IPS DF 6.9 (cell line): ENCODE data around the gene MRPL45.
A peak's percentile ranks its signal among the peaks of the same experiment; 100 is the strongest.

ENCODE experiments used
- DNase-seq: peaks from one replicate; pipeline ENCODE4 v3.0.0-alpha.2; 2013; ENCODE audit warnings: low read depth, low spot score
- H3K27ac ChIP-seq: one replicate; pipeline ENCODE4 v1.5.1; 2013; ENCODE audit warnings: low read length, control low read depth
- H3K27me3 ChIP-seq: 2 replicates; pipeline ENCODE4 v1.6.1; 2013; ENCODE audit warnings: mild to moderate bottlenecking, low read length; ENCODE audit not compliant: control insufficient read depth, insufficient read depth
- H3K36me3 ChIP-seq: 2 replicates; pipeline ENCODE4 v1.6.1; 2013; ENCODE audit warnings: low read length; ENCODE audit not compliant: control insufficient read depth, insufficient read depth
- H3K4me1 ChIP-seq: 2 replicates; pipeline ENCODE4 v1.6.1; 2013; ENCODE audit warnings: low read length; ENCODE audit not compliant: control insufficient read depth, insufficient read depth
- H3K4me3 ChIP-seq: 2 replicates; pipeline ENCODE4 v1.5.1; 2013; ENCODE audit warnings: mild to moderate bottlenecking, low read length
- H3K9me3 ChIP-seq: 2 replicates; pipeline ENCODE4 v1.6.1; 2013; ENCODE audit warnings: low read length, inconsistent platforms; ENCODE audit not compliant: control insufficient read depth, insufficient read depth
- WGBS: extraction: QIAGEN DNeasy Blood & Tissue Kit; methylation state at CpG from one replicate; pipeline ENCODE4 v1.1.7; 2013; ENCODE audit warnings: mixed read lengths, missing lambda C conversion rate; ENCODE audit not compliant: insufficient read length, insufficient coverage; 5-methylcytosine and 5-hydroxymethylcytosine counted together

MRPL45 gene

GRCh38 chr17:38324772-38325171 lies 27.8 kb downstream of the MRPL45 start:
- no peak overlapping the region for H3K4me3 ChIP-seq
- no peak for DNase-seq
- H3K27ac ChIP-seq, result no peak overlapping the region
- no CpG with 5 or more reads among the region's 2 CpGs for WGBS
- no peaks in the 10 kb centered on the region for H3K27me3 ChIP-seq
- H3K9me3 ChIP-seq, result no peaks in the 10 kb centered on the region
- peaks cover 6% of the 10 kb centered on the region; the same call in 1 of the 2 replicates for H3K36me3 ChIP-seq
- H3K4me1 ChIP-seq, result peaks cover 6% of the 10 kb centered on the region

GRCh38 chr17:38325221-38325851 lies 28.4 kb downstream of the MRPL45 start:
- DNase-seq, result no peak
- peaks cover 6% of the 10 kb centered on the region for H3K4me1 ChIP-seq
- WGBS, result no CpG with 5 or more reads among the region's 5 CpGs
- no peak overlapping the region for H3K27ac ChIP-seq
- no peaks in the 10 kb centered on the region for H3K27me3 ChIP-seq
- peaks cover 4% of the 10 kb centered on the region; the same call in 1 of the 2 replicates for H3K36me3 ChIP-seq
- no peaks in the 10 kb centered on the region for H3K9me3 ChIP-seq
- H3K4me3 ChIP-seq, result no peak overlapping the region

- DNase-seq, result no peak
- WGBS, result no CpG with 5 or more reads among the region's 8 CpGs
- Histone ChIP-seq H3K9me3 (no peaks in the 10 kb centered on the region), H3K27ac (no peak overlapping the region), H3K4me3 (no peak overlapping the region), H3K27me3 (no peaks in the 10 kb centered on the region), H3K4me1 (peaks cover 6% of the 10 kb centered on the region), H3K36me3 (no peaks in the 10 kb centered on the region; the same call in 1 of the 2 replicates)
Observed at GRCh38 chr17:38326996-38327792, 30.2 kb downstream of the MRPL45 start.

GRCh38 chr17:38327936-38328335 lies 31.0 kb downstream of the MRPL45 start:
- Histone ChIP-seq H3K9me3 (no peaks in the 10 kb centered on the region), H3K27ac (no peak overlapping the region), H3K4me1 (peaks cover 6% of the 10 kb centered on the region), H3K36me3 (no peaks in the 10 kb centered on the region; the same call in 1 of the 2 replicates), H3K27me3 (no peaks in the 10 kb centered on the region), H3K4me3 (no peak overlapping the region)
- WGBS, result no CpG with 5 or more reads among the region's 1 CpG
- DNase-seq, result no peak

DNA sequence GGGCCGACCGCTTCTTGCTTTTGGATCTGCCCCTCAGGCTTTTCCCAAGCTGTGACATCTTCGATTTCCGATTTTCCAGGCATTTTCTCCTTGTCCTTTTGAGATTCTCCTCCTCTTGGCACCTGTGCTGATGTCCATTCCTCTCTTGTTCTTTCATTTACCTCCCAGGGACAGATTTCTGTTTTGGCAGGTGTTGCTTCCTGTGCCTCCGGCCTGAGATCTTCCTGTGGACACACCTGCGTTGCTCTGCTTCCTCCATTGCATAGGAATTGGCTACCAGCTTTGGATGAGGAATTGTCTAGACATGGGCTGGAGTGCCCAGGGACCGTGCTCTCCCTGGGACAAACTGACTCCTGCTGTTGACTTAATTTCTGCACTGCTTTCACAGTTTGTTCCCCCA lies 31.7 kb downstream of the MRPL45 start:
- no peak overlapping the region for H3K27ac ChIP-seq
- no peaks in the 10 kb centered on the region for H3K36me3 ChIP-seq
- no peaks in the 10 kb centered on the region for H3K27me3 ChIP-seq
- H3K9me3 ChIP-seq, result no peaks in the 10 kb centered on the region
- peaks cover 6% of the 10 kb centered on the region for H3K4me1 ChIP-seq
- DNase-seq, result no peak
- no CpG with 5 or more reads among the region's 7 CpGs for WGBS
- H3K4me3 ChIP-seq, result no peak overlapping the region

DNA sequence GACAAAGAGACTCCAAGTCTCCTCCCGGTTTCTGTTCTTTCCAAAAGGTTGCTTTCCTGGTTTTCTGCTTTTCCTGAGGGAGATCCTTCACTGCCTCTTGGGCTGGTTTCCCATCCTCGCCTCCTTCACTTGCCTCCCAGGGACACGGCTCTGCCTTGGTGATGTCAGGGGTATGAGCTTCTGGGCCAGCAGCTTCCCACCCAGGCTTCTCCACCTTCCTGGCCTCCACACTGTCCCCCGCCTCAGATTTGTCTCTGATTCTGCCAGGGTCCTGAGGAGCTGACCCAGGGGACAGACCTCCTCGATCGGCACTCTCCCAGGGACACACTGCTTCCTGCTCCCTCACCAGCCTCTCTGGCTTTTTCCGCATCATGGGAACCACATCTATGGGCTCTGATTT lies 32.3 kb downstream of the MRPL45 start:
- H3K36me3 ChIP-seq, result no peaks in the 10 kb centered on the region
- H3K4me1 ChIP-seq, result peaks cover 6% of the 10 kb centered on the region
- H3K27me3 ChIP-seq, result no peaks in the 10 kb centered on the region
- WGBS, result no CpG with 5 or more reads among the region's 7 CpGs
- H3K4me3 ChIP-seq, result no peak overlapping the region
- H3K9me3 ChIP-seq, result no peaks in the 10 kb centered on the region
- DNase-seq, result no peak
- H3K27ac ChIP-seq, result no peak overlapping the region

GRCh38 chr17:38329808-38330730 lies 33.1 kb downstream of the MRPL45 start:
- Histone ChIP-seq H3K4me1 (peaks cover 4% of the 10 kb centered on the region), H3K9me3 (no peaks in the 10 kb centered on the region), H3K4me3 (no peak overlapping the region), H3K27me3 (no peaks in the 10 kb centered on the region), H3K36me3 (no peaks in the 10 kb centered on the region), H3K27ac (no peak overlapping the region)
- DNase-seq, result no peak
- WGBS, result no CpG with 5 or more reads among the region's 25 CpGs

DNA sequence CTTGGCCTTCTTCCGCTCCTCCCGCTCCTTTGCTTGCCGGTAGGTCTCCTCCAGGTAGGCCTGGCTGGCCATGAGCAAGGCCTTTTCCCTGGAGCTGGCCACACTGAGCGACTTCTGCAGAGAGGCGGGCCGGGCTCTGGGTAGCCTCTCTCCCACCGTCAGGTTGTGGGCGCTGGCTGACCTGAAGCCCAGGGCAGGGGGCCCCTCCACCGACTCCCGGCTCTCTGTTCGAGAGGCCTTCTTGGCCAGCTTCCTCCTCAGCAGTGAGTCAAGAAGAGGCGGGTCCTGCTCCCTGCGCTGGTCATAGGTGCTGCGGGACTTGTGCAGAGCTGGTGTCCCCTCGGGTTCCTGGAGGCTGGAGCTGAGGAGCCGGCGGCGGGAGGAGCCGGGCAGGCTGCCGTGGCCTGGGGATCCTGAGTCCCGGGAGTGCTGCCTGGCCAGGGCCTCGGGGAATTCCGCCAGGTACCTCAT lies 34.0 kb downstream of the MRPL45 start:
- H3K27me3 ChIP-seq, result no peaks in the 10 kb centered on the region
- DNase-seq, result no peak
- no peaks in the 10 kb centered on the region for H3K36me3 ChIP-seq
- no peak overlapping the region for H3K4me3 ChIP-seq
- no CpG with 5 or more reads among the region's 23 CpGs for WGBS
- no peaks in the 10 kb centered on the region for H3K9me3 ChIP-seq
- no peaks in the 10 kb centered on the region for H3K4me1 ChIP-seq
- H3K27ac ChIP-seq, result no peak overlapping the region

DNA sequence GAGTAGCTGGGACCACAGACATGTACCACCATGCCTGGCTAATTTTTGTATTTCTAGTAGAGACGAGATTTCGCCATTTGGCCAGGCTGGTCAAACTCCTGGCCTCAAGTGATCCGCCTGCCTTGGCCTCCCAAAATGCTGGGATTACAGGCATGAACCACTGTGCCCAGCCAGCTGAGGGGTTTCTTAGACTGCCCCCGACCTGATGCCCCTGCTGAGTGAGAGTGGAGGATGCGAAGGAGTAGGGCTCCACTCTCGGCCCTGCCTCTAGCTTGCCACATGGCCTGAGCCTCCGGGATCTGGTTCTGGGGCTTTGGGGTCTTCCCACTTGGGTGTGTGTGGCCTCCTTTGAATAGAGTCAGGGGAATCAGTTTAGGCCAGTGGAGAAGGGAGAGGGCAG lies 35.8 kb downstream of the MRPL45 start:
- Histone ChIP-seq H3K27ac (no peak overlapping the region), H3K4me3 (no peak overlapping the region), H3K36me3 (no peaks in the 10 kb centered on the region), H3K4me1 (no peaks in the 10 kb centered on the region), H3K9me3 (no peaks in the 10 kb centered on the region), H3K27me3 (no peaks in the 10 kb centered on the region)
- no CpG with 5 or more reads among the region's 7 CpGs for WGBS
- DNase-seq, result no peak

DNA sequence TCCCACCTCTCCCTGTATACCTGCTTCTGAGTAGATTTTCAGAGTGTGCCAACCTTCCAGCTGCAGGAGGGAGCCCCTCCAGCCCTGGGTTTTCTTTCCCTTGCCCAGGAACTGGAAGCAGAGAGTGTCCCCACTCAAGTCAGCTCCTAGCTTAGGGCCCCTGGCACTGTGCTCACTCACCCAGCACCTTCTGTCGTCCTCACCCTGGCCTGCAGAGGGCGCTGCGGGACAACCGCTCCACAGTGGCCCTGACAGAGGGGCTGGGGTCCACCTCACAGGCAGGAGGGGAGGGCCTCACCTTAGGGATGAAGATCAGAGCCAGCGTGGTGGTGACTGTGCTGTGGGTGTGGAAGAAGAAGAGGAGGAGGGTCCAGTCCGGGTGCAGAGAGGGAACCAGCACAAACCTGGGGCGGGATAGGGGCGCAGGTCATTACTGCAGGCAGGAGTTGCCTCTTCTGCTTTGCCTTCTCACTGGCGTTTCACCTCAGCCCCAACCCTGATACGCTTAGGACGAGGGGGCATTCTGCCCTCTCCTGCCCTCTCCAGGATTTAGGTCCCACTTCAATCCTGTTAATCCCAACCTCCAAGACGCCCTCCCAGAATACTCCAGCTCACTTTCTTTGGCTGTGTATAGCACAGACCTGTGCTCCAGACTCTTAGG lies 36.8 kb downstream of the MRPL45 start:
- H3K4me1 ChIP-seq, result no peaks in the 10 kb centered on the region
- H3K27me3 ChIP-seq, result no peaks in the 10 kb centered on the region
- no peak overlapping the region for H3K4me3 ChIP-seq
- H3K36me3 ChIP-seq, result no peaks in the 10 kb centered on the region
- peak; percentile 76 for DNase-seq
- H3K27ac ChIP-seq, result no peak overlapping the region
- no peaks in the 10 kb centered on the region for H3K9me3 ChIP-seq
- WGBS, result no CpG with 5 or more reads among the region's 12 CpGs
